Stomach (tissue), 9 donors: Measurements from ENCODE around the gene LIG3. TPM values are rescaled to one million over a fixed set of nuclear protein-coding genes. Genes with fewer than 3 reads are reported as not detected.
"Not testable (repeated sequence)": the region's sequence is repeated elsewhere in the genome, so short reads cannot be mapped to it uniquely, and the experiment has no call there.

Experiments used
- DNase-seq, 2 donors: peaks; one replicate each; pipeline versions ENCODE4 v3.0.0 to v3.0.0-alpha.2; 2013 to 2019
- H3K27ac ChIP-seq, 5 donors: fragments of 200-600 bp in 4 of 5; sonication (generic) in 4 of 5; one replicate each; pipeline ENCODE4 v1.5.1; 2013 to 2019; ENCODE audit warnings: mild to moderate bottlenecking in 1 of 5, moderate library complexity in 1 of 5
- H3K27me3 ChIP-seq, 3 donors: fragments of 200-600 bp; sonication (generic); one replicate each; pipeline ENCODE4 v1.5.1; 2017 to 2019; ENCODE audit warnings: mixed run types in 1 of 3
- H3K36me3 ChIP-seq, 4 donors: fragments of 200-600 bp; sonication (generic); 1 replicate in 3 of 4; 2 replicates in 1 of 4; pipeline ENCODE4 v1.5.1; 2016 to 2019
- H3K4me1 ChIP-seq, 4 donors: fragments of 200-600 bp; sonication (generic); one replicate each; pipeline ENCODE4 v1.5.1; 2016 to 2019
- H3K4me3 ChIP-seq, 4 donors: fragments of 200-600 bp; sonication (generic) in 3 of 4; one replicate each; pipeline ENCODE4 v1.5.1; 2016 to 2019; ENCODE audit warnings: mild to moderate bottlenecking in 1 of 4
- H3K9me3 ChIP-seq, 4 donors: fragments of 200-600 bp; sonication (generic); one replicate each; pipeline ENCODE4 v1.5.1; 2016 to 2019
- CTCF ChIP-seq, 7 experiments: fragments of 450-650 bp in 4 of 7; fragments of 200-600 bp in 3 of 7; sonication (generic) in 3 of 7; IDR thresholded peaks; one replicate each; pipeline ENCODE4 v1.5.1; 2016 to 2019; ENCODE audit warnings: antibody characterized with exemption in 7 of 7, control low read depth in 2 of 7, mild to moderate bottlenecking in 1 of 7
- EP300 ChIP-seq: sonication (generic); formaldehyde crosslinking; IDR thresholded peaks from one replicate; pipeline ENCODE4 v1.6.1; 2017; ENCODE audit warnings: antibody characterized with exemption
- POLR2A ChIP-seq, 4 donors: fragments of 450-650 bp; IDR thresholded peaks; one replicate each; pipeline ENCODE4 v1.6.1; 2016; ENCODE audit warnings: antibody characterized with exemption in 4 of 4, control low read depth in 2 of 4, mild to moderate bottlenecking in 1 of 4, moderate library complexity in 1 of 4
- POLR2AphosphoS5 ChIP-seq, 3 donors: sonication (generic); formaldehyde crosslinking; IDR thresholded peaks; one replicate each; pipeline ENCODE4 v1.6.1; 2016; ENCODE audit warnings: antibody characterized with exemption in 3 of 3
- WGBS, 5 donors: extraction: QIAGEN DNeasy Blood & Tissue Kit in 3 of 5; methylation state at CpG; one replicate each; pipeline versions ENCODE4 v1.1.5 to v1.1.7; 2013 to 2018; 5-methylcytosine and 5-hydroxymethylcytosine counted together
- intact Hi-C: fragments of 100-400 bp; cut with DNase I; formaldehyde crosslinking; loops from one replicate; pipeline ENCODE4 v1.15.1; 2023; ENCODE audit warnings: low total_unique reads
- polyA plus RNA-seq, 3 donors: library from polyadenylated mRNA; stranded (reverse); fragments of 200-250 nt; gene quantifications; one replicate each; pipeline ENCODE4 v1.2.3, GENCODE V29; 2013
- total RNA-seq, 5 donors: library from RNA; depleted of rRNA; stranded (reverse); fragments of >200 nt; gene quantifications; one replicate each; pipeline versions ENCODE4 v1.1.0 to v1.2.3, GENCODE V29; 2014 to 2016
- donor health status: healthy with polysubstance abuse.
- donor health status: Bipolar disorder and iron deficiency.
- donor health status: healthy.

LIG3 gene
- total and polyA plus RNA-seq, 8 donors: 4.7 to 212 (median 26.9) TPM

- TF ChIP-seq CTCF (IDR thresholded peaks at IDR 0.05): no peak
- TF ChIP-seq POLR2A (IDR thresholded peaks at IDR 0.05): no peak
- TF ChIP-seq EP300: no peak
- no peak for TF ChIP-seq POLR2AphosphoS5 (IDR thresholded peaks at IDR 0.05)
- H3K9me3 ChIP-seq: no peaks in the 10 kb centered on the region
- H3K27me3 ChIP-seq: no peaks in the 10 kb centered on the region
- 92 to 100% (median 96%) methylated on average over 1 of the region's 1 CpG for WGBS, 5 donors
- intact Hi-C loops: no loop called here
- peaks cover 0 to 10% (median 0%) of the 10 kb centered on the region in 4 donors for H3K4me1 ChIP-seq
- peaks cover 0 to 8% (median 7%) of the 10 kb centered on the region in 4 donors for H3K36me3 ChIP-seq
- no peak for DNase-seq
- no peak overlapping the region for H3K4me3 ChIP-seq
- no peak overlapping the region for H3K27ac ChIP-seq
These were observed 50.5 kb downstream of the LIG3 start for GRCh38 chr17:35030780-35031179.

- DNase-seq: no peak
- intact Hi-C loops: no loop called here
- peaks cover 0 to 11% (median 0%) of the 10 kb centered on the region in 4 donors for H3K4me1 ChIP-seq
- H3K27me3 ChIP-seq: no peaks in the 10 kb centered on the region
- no peaks in the 10 kb centered on the region for H3K9me3 ChIP-seq
- H3K4me3 ChIP-seq: no peak overlapping the region
- no peaks in the 10 kb centered on the region for H3K36me3 ChIP-seq
- TF ChIP-seq EP300 (no peak), POLR2AphosphoS5 (IDR thresholded peaks at IDR 0.05) (no peak), POLR2A (IDR thresholded peaks at IDR 0.05) (no peak), CTCF (IDR thresholded peaks at IDR 0.05) (no peak)
- WGBS, 5 donors: 82 to 93% (median 89%) methylated on average over 3 of the region's 3 CpGs
- H3K27ac ChIP-seq: no peak overlapping the region
These were observed 58.1 kb downstream of the LIG3 start for GRCh38 chr17:35038453-35038852.

GRCh38 chr17:35041390-35041789 is 61.1 kb downstream of the LIG3 start:
- H3K9me3 ChIP-seq: no peaks in the 10 kb centered on the region
- intact Hi-C loops: no loop called here
- TF ChIP-seq CTCF (IDR thresholded peaks at IDR 0.05) (no peak), EP300 (no peak), POLR2AphosphoS5 (IDR thresholded peaks at IDR 0.05) (no peak), POLR2A (IDR thresholded peaks at IDR 0.05) (no peak)

GRCh38 chr17:35044181-35044580 is 63.9 kb downstream of the LIG3 start:
- Histone ChIP-seq H3K36me3 (no peaks in the 10 kb centered on the region), H3K4me1 (peaks cover 4 to 55% (median 33%) of the 10 kb centered on the region in 4 donors), H3K27ac (peak overlapping the region in 1 of 5 donors; percentile 74), H3K4me3 (no peak overlapping the region), H3K27me3 (no peaks in the 10 kb centered on the region), H3K9me3 (no peaks in the 10 kb centered on the region)
- intact Hi-C loops: no loop called here
- DNase-seq: no peak
- 83 to 96% (median 95%) methylated on average over 8 of the region's 8 CpGs for WGBS, 5 donors
- TF ChIP-seq EP300 (no peak), CTCF (IDR thresholded peaks at IDR 0.05) (no peak), POLR2AphosphoS5 (IDR thresholded peaks at IDR 0.05) (no peak), POLR2A (IDR thresholded peaks at IDR 0.05) (no peak)

More at GRCh38 chr17:35041390-35041789, 61.1 kb downstream of the LIG3 start:
- no peaks in the 10 kb centered on the region for H3K27me3 ChIP-seq
- no peak for DNase-seq
- H3K4me1 ChIP-seq: peaks cover 0 to 40% (median 20%) of the 10 kb centered on the region in 4 donors
- WGBS, 5 donors: 91 to 96% (median 94%) methylated on average over 7 of the region's 7 CpGs
- H3K27ac ChIP-seq: no peak overlapping the region
- no peak overlapping the region for H3K4me3 ChIP-seq
- H3K36me3 ChIP-seq: no peaks in the 10 kb centered on the region

GRCh38 chr17:35045458-35045979 is 65.2 kb downstream of the LIG3 start:
- H3K27ac ChIP-seq: peak overlapping the region; percentile 52 to 74 (median 73)
- H3K4me1 ChIP-seq: peaks cover 4 to 60% (median 43%) of the 10 kb centered on the region in 4 donors
- H3K36me3 ChIP-seq, H3K9me3 ChIP-seq, intact Hi-C loops, H3K27me3 ChIP-seq: not testable (repeated sequence)
- H3K4me3 ChIP-seq: peak overlapping the region in 1 of 4 donors; percentile 9
- 31 to 58% (median 54%) methylated on average over 13 of the region's 13 CpGs for WGBS, 5 donors
- DNase-seq: peak in 1 of 2 donors; percentile 36
